Fibroblast of skin of back (primary cell): Measurements from ENCODE around the gene DEPDC1. TPM values are rescaled to one million over a fixed set of nuclear protein-coding genes. Genes with fewer than 3 reads are reported as not detected.
"Not testable (repeated sequence)": the region's sequence is repeated elsewhere in the genome, so short reads cannot be mapped to it uniquely, and the experiment has no call there.

Experiments used
- DNase-seq: peaks from one replicate; pipeline ENCODE4 v3.0.0-alpha.2; 2013
- polyA plus RNA-seq, 2 experiments: library from polyadenylated mRNA; unstranded; fragments of 120-200 nt; gene quantifications; one replicate each; pipeline ENCODE4 v1.2.1, GENCODE V29; 2013; ENCODE audit not compliant: insufficient read length in 2 of 2

The DEPDC1 gene
- 41.8 TPM for polyA plus RNA-seq (2013, experiment 1 of 2; ENCODE audit: insufficient read length)
- polyA plus RNA-seq (2013, experiment 2 of 2; ENCODE audit: insufficient read length): 6.6 TPM

- peak; percentile 96 for DNase-seq
Measured at GRCh38 chr1:68496680-68497357, at the start of gene DEPDC1. DEPDC1 (minus strand) TSS chr1:68497082; CDS start chr1:68496999, 83 bp downstream.

GRCh38 chr1:68544651-68545050, 47.8 kb upstream of the DEPDC1 start:
- DNase-seq: no peak

GRCh38 chr1:68542586-68542985, 45.7 kb upstream of the DEPDC1 start:
- DNase-seq: peak; percentile 32

GRCh38 chr1:68538941-68539340, 42.1 kb upstream of the DEPDC1 start:
- DNase-seq: no peak

- DNase-seq: no peak
Measured at GRCh38 chr1:68528243-68528642, 31.4 kb upstream of the DEPDC1 start.

GRCh38 chr1:68525781-68526180, 28.9 kb upstream of the DEPDC1 start:
- DNase-seq: no peak

- no peak for DNase-seq
Measured at GRCh38 chr1:68521286-68521685, 24.4 kb upstream of the DEPDC1 start.

- peak; percentile 10 for DNase-seq
Measured at GRCh38 chr1:68516066-68516465, 19.2 kb upstream of the DEPDC1 start.

GRCh38 chr1:68511254-68511653, 14.4 kb upstream of the DEPDC1 start:
- DNase-seq: no peak

GRCh38 chr1:68506386-68506785, 9.5 kb upstream of the DEPDC1 start:
- DNase-seq: no peak

- no peak for DNase-seq
Measured at GRCh38 chr1:68503085-68503484, 6.2 kb upstream of the DEPDC1 start.

- DNase-seq: no peak
Measured at GRCh38 chr1:68497358-68497698, 446 bp upstream of the DEPDC1 start.

- DNase-seq: peak; percentile 2
Measured at GRCh38 chr1:68495968-68496679, 758 bp downstream of the DEPDC1 start.

- DNase-seq: peak; percentile 7
Measured at GRCh38 chr1:68495532-68495931, 1.4 kb downstream of the DEPDC1 start.

- DNase-seq: no peak
Measured at GRCh38 chr1:68493193-68493592, 3.7 kb downstream of the DEPDC1 start.

GRCh38 chr1:68492255-68492654, 4.6 kb downstream of the DEPDC1 start:
- DNase-seq: not testable (repeated sequence)

GRCh38 chr1:68490046-68490651, 6.7 kb downstream of the DEPDC1 start:
- no peak for DNase-seq

GRCh38 chr1:68485431-68486022, 11.4 kb downstream of the DEPDC1 start:
- no peak for DNase-seq

GRCh38 chr1:68484618-68485017, 12.3 kb downstream of the DEPDC1 start:
- DNase-seq: no peak

GRCh38 chr1:68481041-68481440, 15.8 kb downstream of the DEPDC1 start:
- peak; percentile 4 for DNase-seq

GRCh38 chr1:68479501-68479900, 17.4 kb downstream of the DEPDC1 start:
- no peak for DNase-seq

GRCh38 chr1:68478662-68479061, 18.2 kb downstream of the DEPDC1 start:
- DNase-seq: no peak

- DNase-seq: not testable (repeated sequence)
Measured at GRCh38 chr1:68476626-68477025, 20.3 kb downstream of the DEPDC1 start.
